ENCODE measurements around the gene GNG13. TPM values are rescaled to one million over a fixed set of nuclear protein-coding genes. Genes with fewer than 3 reads are reported as not detected.

GNG13 gene, protein sequence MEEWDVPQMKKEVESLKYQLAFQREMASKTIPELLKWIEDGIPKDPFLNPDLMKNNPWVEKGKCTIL
- total RNA-seq = not detected

DNA sequence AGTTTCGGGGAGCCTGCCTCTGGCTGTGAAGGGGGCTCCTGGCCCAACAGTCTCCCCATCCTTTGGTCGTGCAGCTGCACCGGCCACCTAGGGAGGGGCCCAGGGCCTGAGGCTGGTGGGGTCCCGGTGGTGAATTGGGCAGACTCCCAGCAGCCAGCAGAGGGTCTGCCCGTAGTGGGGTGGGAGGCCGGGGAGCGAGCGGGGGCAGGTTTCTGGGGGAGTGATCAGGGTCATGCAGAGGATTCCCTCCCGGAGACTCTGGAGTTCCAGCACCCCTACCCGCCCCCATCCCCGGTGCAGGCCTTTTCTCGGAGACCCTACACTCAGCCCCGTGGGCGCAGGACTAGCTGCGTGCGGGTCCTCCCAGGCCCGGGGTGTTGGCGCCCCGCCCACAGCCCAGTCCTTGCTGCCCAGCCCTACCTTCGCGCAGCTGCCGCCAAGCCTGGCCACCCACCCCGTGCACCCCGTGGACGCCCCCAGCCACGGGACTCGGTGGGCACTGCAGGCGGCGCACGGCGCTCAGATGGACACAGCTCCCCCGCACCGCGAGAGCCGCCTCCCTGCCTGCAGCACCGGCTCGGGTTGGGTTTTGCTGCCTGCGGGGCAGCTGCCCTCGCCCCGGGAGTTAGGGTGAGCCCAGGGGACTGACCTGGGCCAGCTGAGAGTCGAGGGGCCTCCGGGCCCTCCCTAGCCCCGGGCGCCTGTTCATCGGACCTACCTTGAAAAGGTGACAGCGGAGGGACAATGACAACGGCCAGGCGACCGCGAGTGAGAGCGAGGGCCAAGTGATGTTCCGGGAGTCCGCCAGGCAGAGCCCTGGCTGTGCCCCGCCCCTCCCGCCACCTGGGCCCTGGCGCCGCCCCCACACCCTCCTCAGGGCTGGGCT lies at the start of gene GNG13:
Gene GNG13, minus strand, starts transcription at position 787 of the 886 bp plus-strand sequence. CDS start 1,657 bp downstream, outside the sequence.
- Histone ChIP-seq H3K9me3 (no peaks in the 10 kb centered on the region), H3K36me3 (no peaks in the 10 kb centered on the region), H3K4me1 (no peaks in the 10 kb centered on the region), H3K4me3 (no peak within 1 kb of the TSS), H3K27me3 (peaks cover 11 to 22% of the 10 kb centered on the region in 2 donors), H3K27ac (no peak within 1 kb of the TSS)
- TF ChIP-seq, protein P1, sequence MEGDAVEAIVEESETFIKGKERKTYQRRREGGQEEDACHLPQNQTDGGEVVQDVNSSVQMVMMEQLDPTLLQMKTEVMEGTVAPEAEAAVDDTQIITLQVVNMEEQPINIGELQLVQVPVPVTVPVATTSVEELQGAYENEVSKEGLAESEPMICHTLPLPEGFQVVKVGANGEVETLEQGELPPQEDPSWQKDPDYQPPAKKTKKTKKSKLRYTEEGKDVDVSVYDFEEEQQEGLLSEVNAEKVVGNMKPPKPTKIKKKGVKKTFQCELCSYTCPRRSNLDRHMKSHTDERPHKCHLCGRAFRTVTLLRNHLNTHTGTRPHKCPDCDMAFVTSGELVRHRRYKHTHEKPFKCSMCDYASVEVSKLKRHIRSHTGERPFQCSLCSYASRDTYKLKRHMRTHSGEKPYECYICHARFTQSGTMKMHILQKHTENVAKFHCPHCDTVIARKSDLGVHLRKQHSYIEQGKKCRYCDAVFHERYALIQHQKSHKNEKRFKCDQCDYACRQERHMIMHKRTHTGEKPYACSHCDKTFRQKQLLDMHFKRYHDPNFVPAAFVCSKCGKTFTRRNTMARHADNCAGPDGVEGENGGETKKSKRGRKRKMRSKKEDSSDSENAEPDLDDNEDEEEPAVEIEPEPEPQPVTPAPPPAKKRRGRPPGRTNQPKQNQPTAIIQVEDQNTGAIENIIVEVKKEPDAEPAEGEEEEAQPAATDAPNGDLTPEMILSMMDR (IDR thresholded peaks at IDR 0.05) = no peak
- TF ChIP-seq POLR2A (IDR thresholded peaks at IDR 0.05) = no peak
- intact Hi-C loops (cut with DNase I; ENCODE audit: low total_unique reads) = no loop called here
- DNase-seq = no peak

DNA sequence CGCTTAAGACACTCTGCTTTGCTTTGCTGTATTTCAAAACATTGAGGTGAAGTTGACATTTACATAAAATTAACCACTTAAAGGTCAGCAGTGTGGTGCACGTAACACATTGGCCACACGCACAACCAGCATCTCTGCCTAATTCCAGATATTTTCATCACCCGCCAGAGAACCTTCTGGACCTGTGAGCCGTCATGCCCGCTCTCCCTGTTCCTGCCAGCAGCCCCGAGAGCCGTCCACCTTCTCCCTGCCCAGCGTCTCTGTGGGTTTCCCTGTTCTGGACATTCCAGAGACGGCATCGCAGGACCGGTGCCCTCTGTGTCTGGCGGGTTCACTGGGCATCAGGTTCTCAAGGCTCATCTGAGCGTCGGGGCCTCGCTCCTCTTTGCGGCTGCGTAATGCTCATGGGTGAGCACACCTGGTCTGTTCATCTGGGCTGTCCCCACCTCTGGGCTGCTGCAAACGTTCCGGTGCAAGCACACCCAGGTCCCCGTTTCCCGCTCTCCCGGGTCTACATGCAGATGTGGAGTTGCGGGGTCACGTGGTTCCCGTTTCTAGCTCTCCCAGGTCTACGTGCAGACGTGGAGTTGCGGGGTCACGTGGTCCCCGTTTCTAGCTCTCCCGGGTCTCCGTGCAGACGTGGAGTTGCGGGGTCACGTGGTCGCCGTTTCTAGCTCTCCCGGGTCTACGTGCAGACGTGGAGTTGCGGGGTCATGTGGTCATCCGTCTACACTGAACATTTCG lies 48.1 kb upstream of the GNG13 start:
- H3K9me3 ChIP-seq = no peaks in the 10 kb centered on the region
- no peak overlapping the region for H3K27ac ChIP-seq
- intact Hi-C loops (cut with DNase I; ENCODE audit: low total_unique reads) = no loop called here
- no peaks in the 10 kb centered on the region for H3K27me3 ChIP-seq
- H3K4me3 ChIP-seq = no peak overlapping the region
- H3K4me1 ChIP-seq = no peaks in the 10 kb centered on the region
- TF ChIP-seq, protein P1 (IDR thresholded peaks at IDR 0.05) = no peak
- TF ChIP-seq POLR2A (IDR thresholded peaks at IDR 0.05) = no peak
- H3K36me3 ChIP-seq = no peaks in the 10 kb centered on the region
- no peak for DNase-seq

DNA sequence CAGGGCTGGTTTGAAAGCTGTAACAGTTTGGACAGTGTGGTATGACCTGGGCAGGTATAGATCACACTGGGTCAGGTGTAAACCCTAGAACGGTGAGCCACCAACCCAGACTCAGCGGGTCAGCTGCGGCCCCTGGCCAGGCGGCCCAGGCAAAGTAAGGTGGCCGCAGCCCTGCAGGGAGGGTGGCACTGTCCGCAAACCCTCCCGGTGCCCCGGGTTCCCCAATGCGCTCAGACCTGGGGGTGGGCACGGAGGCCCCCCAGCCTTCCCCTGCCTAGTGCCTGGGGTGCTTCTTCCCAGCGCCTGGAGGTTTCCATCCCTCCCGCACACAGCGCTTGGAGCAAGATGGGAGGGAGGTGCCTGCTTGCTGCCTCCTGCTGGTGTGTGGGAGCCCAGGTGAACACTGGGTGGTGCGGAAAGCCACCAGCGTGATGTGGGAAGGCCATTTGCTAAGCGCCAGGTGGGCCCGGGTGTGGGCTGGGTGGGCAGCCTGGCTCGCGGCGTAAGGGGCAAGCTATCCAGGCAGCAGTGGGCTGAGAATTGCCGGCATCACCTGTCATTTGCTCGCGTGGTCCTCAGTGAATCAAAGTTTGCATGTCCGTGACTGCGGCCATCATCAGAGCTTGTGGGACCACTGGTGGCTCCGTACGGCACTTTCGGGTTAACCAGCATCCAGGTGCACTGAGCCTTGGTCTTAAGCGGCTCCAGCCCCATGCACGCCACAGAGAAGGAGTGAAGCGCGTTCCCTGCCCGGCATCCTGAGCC lies 47.3 kb upstream of the GNG13 start:
- Histone ChIP-seq H3K36me3 (no peaks in the 10 kb centered on the region), H3K4me3 (no peak overlapping the region), H3K27me3 (no peaks in the 10 kb centered on the region), H3K4me1 (no peaks in the 10 kb centered on the region), H3K9me3 (no peaks in the 10 kb centered on the region), H3K27ac (no peak overlapping the region)
- intact Hi-C loops (cut with DNase I; ENCODE audit: low total_unique reads) = no loop called here
- no peak for DNase-seq
- TF ChIP-seq, protein P1 (IDR thresholded peaks at IDR 0.05) = no peak
- no peak for TF ChIP-seq POLR2A (IDR thresholded peaks at IDR 0.05)

DNA sequence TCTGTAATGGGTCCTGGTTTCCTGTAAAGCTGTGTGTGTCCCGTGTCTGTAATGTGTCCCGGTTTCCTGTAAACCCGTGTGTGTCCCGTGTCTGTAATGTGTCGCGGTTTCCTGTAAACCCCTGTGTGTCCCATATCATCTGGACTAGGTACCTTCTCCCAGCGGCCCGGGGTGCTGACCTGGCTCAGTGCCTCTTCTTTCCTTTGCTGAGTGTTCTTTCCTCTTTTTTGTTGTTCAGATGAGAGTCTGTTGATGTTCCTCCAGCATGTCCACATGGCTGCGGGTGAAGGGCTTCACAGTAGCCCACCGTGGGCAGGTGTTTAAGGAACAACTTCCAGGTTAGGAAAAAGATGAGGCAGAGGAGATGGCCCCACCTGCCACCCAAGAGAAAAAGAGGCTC lies 46.6 kb upstream of the GNG13 start:
- no peak overlapping the region for H3K27ac ChIP-seq
- H3K36me3 ChIP-seq = no peaks in the 10 kb centered on the region
- no peaks in the 10 kb centered on the region for H3K27me3 ChIP-seq
- no peaks in the 10 kb centered on the region for H3K4me1 ChIP-seq
- H3K4me3 ChIP-seq = no peak overlapping the region
- no peak for DNase-seq
- TF ChIP-seq POLR2A (IDR thresholded peaks at IDR 0.05) = no peak
- TF ChIP-seq, protein P1 (IDR thresholded peaks at IDR 0.05) = no peak
- no peaks in the 10 kb centered on the region for H3K9me3 ChIP-seq
- intact Hi-C loops (cut with DNase I; ENCODE audit: low total_unique reads) = no loop called here
